Renal cortical epithelial cell (primary cell): ENCODE data around the gene SNX25. TPM values are rescaled to one million over a fixed set of nuclear protein-coding genes. Genes with fewer than 3 reads are reported as not detected.
A peak's percentile ranks its signal among the peaks of the same experiment; 100 is the strongest.
"Not testable (repeated sequence)": the region's sequence is repeated elsewhere in the genome, so short reads cannot be mapped to it uniquely, and the experiment has no call there.

Experiments
- DNase-seq: peaks from one replicate; pipeline ENCODE4 v3.0.0-alpha.2; 2011; ENCODE audit warnings: low read depth
- total RNA-seq: library from RNA; depleted of rRNA; stranded (reverse); fragments of >200 nt; gene quantifications from 2 replicates; pipeline ENCODE4 v1.2.3, GENCODE V29; 2014

SNX25 gene
- total RNA-seq, 1 donor from 2014 or later, result 40.3 TPM

DNA sequence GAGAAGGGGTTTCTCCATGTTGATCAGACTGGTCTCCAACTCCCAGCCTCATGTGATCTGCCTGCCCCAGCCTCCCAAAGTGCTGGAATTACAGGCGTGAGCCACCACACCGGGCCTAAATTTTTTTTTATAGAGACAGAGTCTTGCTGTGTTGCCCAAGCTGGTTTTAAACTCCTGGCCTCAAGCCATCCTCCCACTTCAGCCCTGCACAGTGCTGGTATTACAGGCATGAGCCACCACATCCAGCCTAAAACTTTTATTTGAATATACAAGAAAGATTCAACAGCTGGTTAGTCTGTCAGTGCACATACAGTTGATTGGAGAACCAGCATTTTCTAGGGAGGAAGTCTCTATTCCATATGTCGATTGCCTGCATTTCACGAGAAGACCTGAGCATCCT is 95.1 kb downstream of the SNX25 start:
- DNase-seq, result no peak

DNA sequence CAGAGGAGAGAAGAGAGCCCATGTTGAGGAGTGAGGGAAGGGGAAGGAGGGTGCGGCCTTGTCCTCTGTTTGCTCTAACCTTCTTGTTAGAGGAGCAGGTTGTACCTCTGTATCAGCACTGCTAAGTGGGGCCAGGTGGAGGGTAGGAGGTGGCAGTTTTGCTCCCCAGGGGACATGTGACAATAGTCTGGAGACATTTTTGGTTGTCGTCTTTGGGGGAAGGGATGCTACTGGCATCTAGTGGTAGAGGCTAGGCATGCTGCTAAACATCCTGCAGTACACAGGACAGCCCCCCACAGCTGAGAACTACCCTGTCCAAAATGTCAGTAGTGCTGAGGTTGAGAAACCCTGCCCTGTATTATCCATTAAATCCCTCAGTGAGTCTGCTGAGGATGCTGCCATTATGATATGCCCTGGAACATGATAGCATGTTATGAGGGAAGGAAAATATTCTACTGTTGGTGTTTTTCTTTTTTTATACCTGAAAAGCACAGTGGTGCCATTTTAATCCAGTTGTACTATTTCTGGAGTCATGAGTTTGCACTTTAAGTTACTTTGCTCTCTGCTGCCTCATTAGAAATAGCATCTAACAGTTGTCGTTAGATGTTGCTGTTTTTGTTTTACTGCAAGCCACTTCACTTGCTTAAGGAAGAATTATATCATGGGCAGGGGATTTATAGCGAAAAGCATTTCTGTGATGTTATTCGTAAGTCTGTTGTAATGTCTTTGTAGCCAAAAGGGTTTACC is 95.7 kb downstream of the SNX25 start:
- no peak for DNase-seq

DNA sequence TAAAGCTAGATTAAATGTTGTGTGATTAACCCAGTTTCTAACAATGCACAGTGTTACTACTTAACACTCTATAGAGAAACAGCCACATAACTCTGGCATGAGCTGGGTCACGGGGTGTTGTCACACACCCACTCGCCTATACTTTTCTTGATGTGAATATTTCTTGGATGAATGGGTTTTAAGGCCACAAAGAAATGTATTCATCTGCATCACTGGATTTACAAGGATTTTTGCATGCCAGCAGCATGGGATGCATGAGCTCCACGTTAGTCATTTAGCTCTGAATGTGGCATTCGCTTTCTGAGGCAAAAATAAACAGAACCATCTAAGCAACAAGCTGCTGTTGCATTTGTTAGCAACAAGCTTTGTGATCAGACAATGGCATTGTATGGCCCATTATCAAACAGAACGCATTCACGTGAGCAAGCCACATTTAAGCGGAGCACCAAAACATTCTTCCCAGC is 96.6 kb downstream of the SNX25 start:
- peak; percentile 96 for DNase-seq

DNA sequence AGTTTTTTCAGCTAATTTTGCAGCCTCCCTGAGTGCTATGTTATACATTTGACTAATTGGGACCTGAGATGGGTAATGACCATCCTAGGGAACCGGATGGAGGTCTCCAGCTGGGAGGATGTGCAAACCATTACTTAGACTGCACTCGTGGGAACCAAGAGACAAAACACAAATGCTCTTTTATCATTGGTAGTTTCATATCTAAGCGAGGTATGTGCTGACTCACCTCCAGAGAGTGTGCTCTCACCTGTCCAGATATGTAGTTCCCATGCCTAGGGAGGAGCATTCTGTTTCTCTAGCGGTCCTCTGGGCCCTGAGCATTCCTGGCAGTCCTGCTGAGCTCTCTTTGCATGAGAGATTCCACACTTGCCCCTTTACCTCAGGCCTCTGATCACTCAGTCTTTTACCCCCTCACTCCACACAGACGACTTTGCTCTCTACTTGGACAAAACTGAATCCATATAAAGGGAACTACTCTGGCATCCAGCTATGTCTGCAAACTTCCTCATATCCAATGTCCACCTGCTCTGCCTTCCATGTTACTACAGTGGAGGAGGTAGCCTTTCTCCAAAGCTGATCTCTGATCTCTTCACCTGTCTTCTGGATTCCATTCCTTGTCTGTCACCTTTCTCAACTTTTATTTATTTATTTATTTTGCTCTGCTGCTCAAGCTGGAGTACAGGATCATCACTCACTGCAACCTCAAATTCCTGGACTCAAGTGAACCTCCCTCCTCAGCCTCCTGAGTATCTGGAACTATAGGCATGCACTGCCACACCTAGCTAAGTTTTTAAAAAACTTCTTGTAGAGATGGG is 97.9 kb downstream of the SNX25 start:
- peak; percentile 31 for DNase-seq

DNA sequence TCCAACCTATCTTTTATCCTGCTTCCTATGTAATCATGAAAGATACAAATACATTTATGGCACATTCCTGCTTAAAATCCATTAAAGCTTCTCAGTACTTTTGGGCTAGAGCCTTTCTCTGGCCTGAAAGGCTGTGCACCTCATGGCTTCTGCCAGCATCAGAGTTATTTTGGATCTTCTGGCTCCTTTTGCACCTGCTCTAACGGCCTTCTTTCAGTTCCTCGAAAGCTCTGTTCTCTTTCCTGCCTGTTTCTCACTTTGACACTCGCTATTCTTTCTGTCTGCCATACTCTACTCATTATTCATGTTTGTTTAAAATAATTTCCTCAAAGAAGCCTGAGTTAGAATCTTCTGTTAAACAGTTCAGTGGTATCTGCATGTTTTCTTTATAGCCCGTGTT is 100.4 kb downstream of the SNX25 start:
- DNase-seq, result no peak

DNA sequence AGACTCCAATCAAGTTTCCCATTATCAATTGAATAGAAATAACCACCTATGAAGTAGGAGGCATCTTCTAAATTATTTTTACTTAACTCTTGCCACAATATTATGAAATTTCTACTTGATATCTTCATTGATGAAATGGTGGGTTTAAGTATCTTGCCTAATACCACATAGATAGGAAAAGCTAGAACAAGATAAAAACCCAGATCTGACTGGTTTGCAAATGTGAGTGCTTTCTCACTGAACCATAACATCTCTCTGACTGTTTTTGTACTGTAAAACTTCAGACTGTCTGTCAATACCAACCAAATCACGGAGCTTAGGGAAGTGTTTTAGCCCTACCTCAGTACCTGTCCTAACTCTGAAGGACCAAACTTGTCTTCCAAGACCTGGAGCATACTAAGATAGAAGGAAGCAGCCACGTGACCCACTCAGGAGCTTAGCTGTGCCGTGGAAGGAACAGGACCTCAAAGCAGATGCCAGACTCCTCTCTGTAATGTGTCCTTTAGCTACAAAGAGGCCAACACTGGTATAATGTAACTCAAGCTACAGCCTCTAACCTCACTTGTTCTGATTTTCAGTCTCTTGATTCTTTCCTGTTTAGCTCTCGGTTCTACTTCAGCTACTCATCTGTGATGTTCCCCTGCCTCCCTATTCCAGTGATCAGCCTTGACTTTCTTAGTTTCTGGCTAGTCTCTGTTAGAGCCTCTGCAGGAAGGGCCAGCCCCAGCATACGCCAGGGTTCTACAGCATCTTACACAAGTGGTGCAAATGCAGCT is 101.9 kb downstream of the SNX25 start:
- no peak for DNase-seq

DNA sequence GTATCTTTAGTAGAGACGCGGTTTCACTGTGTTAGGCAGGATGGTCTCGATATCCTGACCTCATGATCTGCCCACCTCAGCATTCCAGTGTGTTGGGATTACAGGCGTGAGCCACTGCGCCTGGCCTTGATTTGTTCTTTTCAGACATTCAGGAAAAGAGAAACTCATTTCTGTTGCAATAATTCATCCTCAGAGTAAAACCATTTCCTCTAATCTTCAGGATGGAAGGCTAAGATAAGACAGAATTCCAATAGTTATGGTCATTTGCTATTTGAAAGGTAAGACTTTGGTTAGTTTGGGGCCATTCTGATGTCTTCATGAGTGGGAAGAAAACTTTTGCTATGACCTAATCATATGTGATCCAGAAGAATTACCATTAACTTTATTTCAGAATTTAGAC is 103.3 kb downstream of the SNX25 start:
- DNase-seq, result no peak

DNA sequence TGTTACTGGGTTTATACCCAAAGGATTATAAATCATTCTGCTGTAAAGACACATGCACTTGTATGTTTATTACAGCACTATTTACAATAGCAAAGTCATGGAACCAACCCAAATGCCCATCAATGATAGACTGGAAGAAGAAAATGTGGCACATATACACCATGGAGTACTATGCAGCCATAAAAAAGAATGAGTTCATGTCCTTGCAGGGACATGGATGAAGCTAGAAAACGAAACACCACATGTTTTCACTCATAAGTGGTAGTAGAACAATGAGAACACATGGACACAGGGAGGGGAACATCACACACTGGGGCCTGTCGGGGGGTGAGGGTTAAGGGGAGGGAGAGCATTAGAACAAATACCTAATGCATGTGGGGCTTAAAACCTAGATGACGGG is 108.1 kb downstream of the SNX25 start:
- not testable (repeated sequence) for DNase-seq

DNA sequence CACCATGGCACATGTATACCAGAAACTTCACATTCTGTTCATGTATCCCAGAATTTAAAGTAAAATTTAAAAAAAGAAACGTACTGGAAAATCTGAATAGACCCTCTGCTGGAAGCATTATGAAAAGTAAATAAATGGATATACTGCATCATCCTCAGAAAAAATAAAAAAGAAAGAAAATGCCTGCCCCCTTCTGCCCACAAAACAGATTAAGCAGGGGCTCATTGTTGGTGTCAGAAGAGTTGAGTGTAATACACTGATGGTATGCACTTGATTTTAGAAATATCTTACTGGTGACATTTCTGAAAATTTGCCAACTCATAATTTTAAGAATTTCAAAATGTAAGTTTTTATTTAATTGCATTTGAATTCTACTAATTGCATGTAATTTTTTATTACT is 108.5 kb downstream of the SNX25 start:
- no peak for DNase-seq

DNA sequence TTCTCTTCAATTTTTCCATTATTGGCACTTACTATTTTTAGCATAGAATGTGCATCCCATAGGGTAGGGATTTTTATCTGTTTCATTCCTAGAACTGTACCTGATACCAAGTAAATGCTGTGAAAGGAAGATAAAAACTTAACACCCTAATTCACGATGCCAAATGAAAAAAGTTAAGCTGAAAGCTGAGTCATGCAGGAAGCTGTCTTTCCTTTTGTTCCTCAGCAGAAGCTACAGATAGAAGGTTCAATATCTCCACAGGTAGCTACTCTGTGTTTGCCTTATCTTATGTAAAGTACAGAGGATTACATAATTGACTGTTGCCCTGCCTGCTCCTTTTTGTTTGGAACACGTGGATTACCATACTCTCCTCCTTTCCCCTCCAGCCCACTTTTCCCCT is 109.3 kb downstream of the SNX25 start:
- DNase-seq, result no peak

DNA sequence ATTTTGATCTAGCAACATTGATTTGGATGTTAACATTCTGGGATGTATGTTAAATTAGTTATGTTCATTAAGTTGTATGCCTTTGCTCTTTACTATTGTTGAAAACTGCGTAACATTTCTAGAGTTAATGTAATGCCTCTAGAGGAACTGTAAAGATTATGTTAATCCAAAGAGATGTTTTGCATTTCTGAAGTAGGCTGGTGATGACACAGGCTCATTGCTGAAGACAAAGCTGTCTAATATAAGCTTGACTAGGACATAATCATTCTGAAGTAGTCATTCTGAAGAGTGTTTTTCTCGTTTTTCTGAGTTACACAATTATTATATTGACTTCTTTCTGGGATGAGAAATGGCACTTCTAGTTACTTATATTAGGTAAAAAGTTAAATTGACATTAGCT is 113.4 kb downstream of the SNX25 start:
- no peak for DNase-seq

DNA sequence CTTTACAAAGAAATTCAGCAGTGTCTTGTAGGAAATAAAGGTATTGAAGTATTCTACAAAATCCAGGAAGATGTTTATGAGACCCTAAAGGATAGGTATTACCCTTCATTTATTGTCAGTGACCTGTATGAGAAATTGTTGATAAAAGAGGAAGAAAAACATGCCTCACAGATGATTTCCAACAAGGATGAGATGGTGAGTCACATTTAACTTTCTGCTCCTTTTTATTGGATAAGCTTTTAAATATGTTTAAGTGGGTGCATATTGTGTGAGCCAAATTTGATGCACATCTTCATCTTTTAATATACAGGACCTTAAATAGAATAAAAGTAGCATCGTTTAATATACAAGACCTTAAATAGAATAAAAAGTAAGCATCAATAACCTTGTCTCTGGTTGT is 114.2 kb downstream of the SNX25 start:
- DNase-seq, result no peak

DNA sequence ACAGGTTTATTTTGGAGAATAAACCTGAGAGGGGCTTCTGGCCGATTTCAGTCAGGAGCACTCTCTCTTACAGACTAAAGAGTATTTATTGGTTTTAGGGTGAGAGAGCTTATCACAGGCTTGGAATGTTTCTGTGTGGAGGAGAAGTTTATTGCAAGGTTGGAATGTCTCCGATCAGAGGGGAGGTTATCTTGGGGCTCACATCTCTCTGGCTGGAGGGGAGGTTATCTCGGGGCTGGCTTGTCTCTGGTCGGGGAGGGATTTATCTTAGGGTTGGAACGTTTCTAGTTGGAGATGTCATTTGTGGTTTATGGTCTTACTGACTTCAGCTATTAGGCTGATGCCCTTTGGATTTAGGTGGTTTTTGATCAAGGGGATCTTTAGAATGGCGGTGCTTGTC is 115.0 kb downstream of the SNX25 start:
- DNase-seq, result not testable (repeated sequence)

DNA sequence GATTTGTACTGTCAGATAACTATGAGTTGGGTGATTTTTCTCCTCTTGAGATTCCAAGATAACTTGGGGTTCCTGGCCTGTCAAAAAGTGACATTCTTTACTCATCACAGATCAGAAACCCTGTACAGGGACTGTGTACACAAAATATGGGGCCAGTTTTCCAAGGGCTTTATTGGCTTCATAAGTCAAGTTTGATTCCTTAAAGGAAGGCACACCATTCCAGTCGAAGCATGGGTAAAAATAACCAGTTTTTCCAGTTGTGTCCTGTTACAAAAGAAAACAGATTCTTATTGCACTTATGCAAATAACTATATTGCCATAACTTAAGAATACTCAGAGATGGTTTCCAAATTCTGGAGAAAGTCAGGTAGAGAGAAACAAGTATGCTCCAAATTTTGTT is 116.3 kb downstream of the SNX25 start:
- not testable (repeated sequence) for DNase-seq

DNA sequence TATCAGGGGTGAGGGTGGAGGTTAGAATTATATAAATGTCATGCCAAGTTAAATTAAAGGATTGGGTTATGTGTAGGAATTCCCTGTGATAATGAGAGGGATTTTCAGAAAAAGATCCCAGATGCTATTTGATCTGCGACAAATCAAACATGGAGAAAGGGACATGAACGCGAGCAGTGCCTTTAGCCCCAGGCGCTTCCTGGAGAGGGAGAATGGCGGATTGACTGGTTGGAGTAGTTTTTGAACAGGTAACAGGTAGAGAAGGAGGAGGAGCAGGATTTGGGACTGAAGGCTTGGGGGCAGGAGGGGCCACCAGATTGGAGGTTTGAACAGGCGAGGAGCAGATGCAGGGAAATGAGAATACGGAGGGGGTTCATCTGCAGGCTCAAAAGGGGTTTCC is 119.2 kb downstream of the SNX25 start:
- no peak for DNase-seq

DNA sequence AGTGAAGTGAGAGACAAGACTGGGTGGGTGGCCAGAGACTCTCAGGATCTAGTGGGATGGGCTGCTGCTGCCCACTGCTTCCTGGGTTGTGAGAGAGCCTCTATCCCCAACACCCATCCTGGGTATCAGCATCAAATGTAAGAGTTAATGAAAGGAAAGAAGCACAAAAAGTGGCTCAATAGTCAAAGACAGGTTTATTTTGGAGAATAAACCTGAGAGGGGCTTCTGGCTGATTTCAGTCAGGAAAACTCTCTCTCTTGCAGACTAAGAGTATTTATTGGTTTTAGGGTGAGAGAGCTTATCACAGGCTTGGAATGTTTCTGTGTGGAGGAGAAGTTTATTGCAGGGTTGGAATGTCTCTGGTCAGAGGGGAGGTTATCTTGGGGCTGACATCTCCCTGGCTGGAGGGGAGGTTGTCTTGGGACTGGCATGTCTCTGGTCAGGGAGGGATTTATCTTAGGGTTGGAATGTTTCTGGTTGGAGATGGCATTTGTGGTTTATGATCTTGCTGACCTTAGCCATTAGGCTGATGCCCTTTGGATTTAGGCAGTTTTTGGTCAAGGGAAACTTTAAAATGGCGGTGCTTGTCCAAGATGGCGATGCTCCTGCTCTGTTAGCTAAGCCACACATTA is 120.6 kb downstream of the SNX25 start:
- not testable (repeated sequence) for DNase-seq

DNA sequence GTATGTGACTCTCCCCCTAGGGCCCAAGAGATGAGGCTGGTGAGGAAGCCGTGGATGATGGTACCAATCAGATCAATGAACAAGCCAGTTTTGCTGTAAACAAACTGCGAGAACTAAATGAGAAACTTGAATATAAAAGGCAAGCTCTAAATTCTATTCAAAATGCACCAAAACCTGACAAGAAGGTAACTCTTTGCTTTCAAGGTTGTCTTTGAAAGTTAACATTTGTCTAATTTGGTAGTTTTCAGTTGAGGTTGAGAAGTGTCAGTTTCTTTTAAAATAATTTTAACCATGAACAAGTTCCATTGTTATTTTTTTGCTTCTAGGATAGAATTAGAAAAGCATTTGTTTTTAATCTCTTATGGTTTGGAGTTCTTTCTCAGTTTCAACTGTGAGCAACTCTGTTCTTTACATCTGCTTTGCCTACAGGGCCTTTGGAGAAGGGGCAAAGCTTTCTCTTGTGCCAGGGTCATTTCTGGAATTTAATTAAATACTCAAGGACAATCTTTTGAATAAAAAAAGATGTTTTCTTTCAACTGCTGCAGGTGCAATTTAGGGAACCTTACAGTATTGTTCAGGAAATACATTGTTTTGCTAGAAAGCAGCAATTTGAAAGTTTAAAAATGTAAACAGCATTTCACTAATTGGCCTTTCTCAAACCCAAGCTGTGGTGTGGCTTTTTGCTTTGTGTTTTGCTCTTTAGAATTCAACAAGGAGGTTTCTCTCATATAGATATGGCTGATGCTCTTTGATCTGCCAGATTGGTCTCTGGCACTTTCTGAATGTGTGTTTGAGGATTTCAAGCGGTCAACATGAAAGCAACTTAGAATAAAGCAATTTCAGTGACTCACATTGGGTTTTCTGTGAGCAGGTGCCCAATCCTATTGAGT is 123.4 kb downstream of the SNX25 start:
- no peak for DNase-seq

DNA sequence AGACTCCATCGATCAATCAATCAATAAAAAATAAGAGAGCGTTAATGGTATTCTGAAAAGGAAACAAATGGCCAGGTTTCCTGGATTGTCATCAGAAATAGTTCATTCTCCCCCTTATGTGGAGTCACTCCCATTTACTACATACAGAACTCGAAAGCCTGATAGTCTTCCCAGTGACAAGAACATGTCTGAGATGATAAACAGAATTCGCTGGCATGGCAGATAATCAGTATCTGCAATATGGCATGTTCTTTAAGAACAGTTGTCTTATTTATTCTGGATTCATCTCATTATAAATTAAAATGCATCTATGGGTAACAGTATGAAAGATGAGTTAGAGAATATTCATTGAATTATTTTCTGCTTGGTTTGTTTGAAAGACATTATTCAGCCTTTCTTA is 124.9 kb downstream of the SNX25 start:
- DNase-seq, result no peak

DNA sequence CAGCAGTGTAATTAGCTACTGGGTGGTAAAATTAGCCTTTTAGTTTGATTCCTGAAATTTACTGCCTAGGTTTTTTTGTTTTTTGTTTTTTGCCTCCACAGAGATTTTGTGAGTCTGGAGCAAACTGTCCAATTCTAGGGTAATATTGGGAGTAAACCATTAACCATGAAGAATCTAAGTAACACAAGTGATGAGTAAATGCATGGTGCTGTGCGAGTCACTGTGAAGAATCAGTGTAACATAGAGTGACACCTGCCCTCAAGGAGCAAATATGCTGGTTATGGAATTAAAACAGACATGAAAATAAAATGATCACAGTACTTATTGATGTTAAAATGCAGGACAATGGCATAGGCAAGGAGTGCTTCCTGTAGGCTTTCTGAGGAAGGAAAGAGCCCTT is 126.2 kb downstream of the SNX25 start:
- peak; percentile 63 for DNase-seq

DNA sequence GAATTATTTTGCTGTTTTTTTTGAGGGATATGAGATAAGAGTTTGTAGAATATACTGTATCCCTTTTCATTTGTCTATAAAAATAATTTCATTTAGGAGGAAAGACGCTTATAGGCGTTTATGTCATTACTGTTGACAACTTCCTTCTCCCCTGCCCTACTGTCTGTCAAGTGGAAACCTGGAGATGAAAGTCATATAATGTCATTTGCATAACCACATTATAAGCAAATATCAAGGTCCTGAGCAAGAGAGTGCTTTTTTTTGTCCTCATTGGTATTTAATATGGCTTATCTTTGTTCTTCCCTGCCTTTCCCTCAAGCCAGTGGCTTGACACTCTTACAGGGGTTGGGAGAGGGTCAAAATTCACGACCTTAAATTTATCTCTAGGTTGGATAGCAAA is 130.5 kb downstream of the SNX25 start:
- DNase-seq, result no peak

DNA sequence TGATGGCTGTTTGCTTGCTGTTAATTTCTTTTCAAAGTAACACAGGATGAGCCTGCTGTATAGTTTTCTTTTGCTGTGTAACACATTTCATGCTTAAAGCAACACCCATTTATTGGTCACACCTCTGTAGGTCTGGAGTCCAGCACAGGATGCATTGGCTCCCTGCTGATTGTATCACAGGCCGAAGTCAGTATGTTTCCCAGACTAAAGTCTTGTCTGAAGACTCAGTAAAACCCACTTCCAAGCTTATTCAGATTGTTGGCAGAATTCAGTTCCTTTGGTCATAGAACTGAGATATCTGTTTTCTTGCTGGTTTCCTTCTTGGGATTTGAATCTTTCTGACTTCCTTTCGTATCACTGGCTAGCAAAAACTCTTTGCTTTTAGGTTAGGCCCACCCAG is 132.0 kb downstream of the SNX25 start:
- DNase-seq, result no peak
